ENCODE measurements around the gene SPI1. TPM values are rescaled to one million over a fixed set of nuclear protein-coding genes. Genes with fewer than 3 reads are reported as not detected.
A peak's percentile ranks its signal among the peaks of the same experiment; 100 is the strongest.

Gene SPI1
- total and polyA plus RNA-seq, 12 donors = 3.4 to 38.9 (median 7.5) TPM

- TF ChIP-seq CTCF (IDR thresholded peaks at IDR 0.05) = no peak
- WGBS, 2 donors = 19 to 22% methylated on average over 8 of the region's 8 CpGs
- no peak for DNase-seq
- H3K4me3 ChIP-seq = peak overlapping the region in 9 of 10 donors; percentile 43 to 68 (median 58)
- intact Hi-C loops (cut with DNase I) = no loop called here
- H3K9me3 ChIP-seq = no peaks in the 10 kb centered on the region
- no peaks in the 10 kb centered on the region for H3K27me3 ChIP-seq
- H3K27ac ChIP-seq = peak overlapping the region; percentile 67 to 95 (median 90)
- ATAC-seq = peak; percentile 77 to 95 (median 89)
- no peaks in the 10 kb centered on the region for H3K36me3 ChIP-seq
- H3K4me1 ChIP-seq = peaks cover 8 to 31% (median 15%) of the 10 kb centered on the region in 9 donors
These were observed 22.5 kb upstream of the SPI1 start for GRCh38 chr11:47400768-47401279.

GRCh38 chr11:47399860-47400767 lies 21.8 kb upstream of the SPI1 start:
- no peak for TF ChIP-seq CTCF (IDR thresholded peaks at IDR 0.05)
- ATAC-seq (peak; percentile 56 to 85 (median 77)), DNase-seq (no peak)
- Histone ChIP-seq H3K27me3 (no peaks in the 10 kb centered on the region), H3K4me1 (peaks cover 9 to 38% (median 21%) of the 10 kb centered on the region in 9 donors), H3K27ac (peak overlapping the region; percentile 67 to 95 (median 90)), H3K4me3 (peak overlapping the region; percentile 43 to 68 (median 58)), H3K9me3 (no peaks in the 10 kb centered on the region), H3K36me3 (no peaks in the 10 kb centered on the region)
- 8 to 9% methylated on average over 44 to 47 of the region's 47 CpGs for WGBS, 2 donors
- intact Hi-C loops (cut with DNase I) = no loop called here

- intact Hi-C loops (cut with DNase I) = no loop called here
- ATAC-seq = no peak
- no peak overlapping the region for H3K4me3 ChIP-seq
- H3K27ac ChIP-seq = peak overlapping the region in 2 of 10 donors; percentile 11 to 90
- peaks cover 11 to 52% (median 32%) of the 10 kb centered on the region in 9 donors for H3K4me1 ChIP-seq
- TF ChIP-seq CTCF (IDR thresholded peaks at IDR 0.05) = no peak
- no peak for DNase-seq
- 90 to 100% methylated on average over 1 of the region's 1 CpG for WGBS, 2 donors
- H3K9me3 ChIP-seq = no peaks in the 10 kb centered on the region
- no peaks in the 10 kb centered on the region for H3K36me3 ChIP-seq
- no peaks in the 10 kb centered on the region for H3K27me3 ChIP-seq
These were observed 20.2 kb upstream of the SPI1 start for GRCh38 chr11:47398551-47398950.

- ATAC-seq = no peak
- Histone ChIP-seq H3K36me3 (no peaks in the 10 kb centered on the region), H3K4me1 (peaks cover 11 to 56% (median 32%) of the 10 kb centered on the region in 9 donors), H3K27ac (peak overlapping the region in 2 of 10 donors; percentile 11 to 90), H3K27me3 (no peaks in the 10 kb centered on the region), H3K4me3 (no peak overlapping the region), H3K9me3 (no peaks in the 10 kb centered on the region)
- 72 to 84% methylated on average over 3 of the region's 3 CpGs for WGBS, 2 donors
- DNase-seq = no peak
- intact Hi-C loops (cut with DNase I) = no loop called here
- TF ChIP-seq CTCF (IDR thresholded peaks at IDR 0.05) = no peak
These were observed 19.7 kb upstream of the SPI1 start for GRCh38 chr11:47398011-47398410.
